ENCODE results near the gene MED7.

Gene MED7

GRCh38 chr5:157137691-157138090 is 5.0 kb downstream of the MED7 start:
- H3K36me3 ChIP-seq (ENCODE audit: insufficient read depth): no peaks in the 10 kb centered on the region
- H3K4me2 ChIP-seq: no peak overlapping the region
- H3K4me1 ChIP-seq (ENCODE audit: low read depth, poor library complexity, severe bottlenecking): no peaks in the 10 kb centered on the region
- no peak overlapping the region for H3K27ac ChIP-seq
- no peaks in the 10 kb centered on the region for H3K27me3 ChIP-seq (ENCODE audit: insufficient read depth, low read depth)
- no peak for TF ChIP-seq CTCF (conservative IDR thresholded peaks at IDR 0.05; ENCODE audit: low read depth, low read length)
- no peaks in the 10 kb centered on the region for H4K20me1 ChIP-seq (ENCODE audit: insufficient read depth)
- peaks cover 11% of the 10 kb centered on the region for H3K79me2 ChIP-seq (ENCODE audit: insufficient read depth, low read depth)
- no peak overlapping the region for H3K4me3 ChIP-seq (IDR thresholded peaks at IDR 0.05; ENCODE audit: insufficient read depth, low read depth, low read length)
- no peak overlapping the region for H3K9ac ChIP-seq
- no peak overlapping the region for H2AFZ ChIP-seq (ENCODE audit: low read depth)

DNA sequence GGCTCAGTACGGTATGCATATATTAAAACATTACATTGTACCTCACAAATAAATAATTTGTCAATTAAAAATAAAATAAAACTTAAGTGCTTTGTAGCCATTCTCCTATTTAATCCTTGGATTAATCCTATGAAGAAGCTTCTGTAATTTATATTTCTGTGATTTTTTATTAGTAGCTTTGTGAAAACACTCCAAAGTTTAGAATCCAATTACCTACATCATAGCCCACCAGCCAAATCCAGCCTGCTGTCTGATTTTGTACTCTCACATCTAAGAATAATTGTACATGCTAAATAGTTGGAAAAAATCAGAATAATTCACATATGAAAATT is 10.4 kb downstream of the MED7 start:
- H3K4me1 ChIP-seq (ENCODE audit: low read depth, poor library complexity, severe bottlenecking): no peaks in the 10 kb centered on the region
- no peak for TF ChIP-seq CTCF (conservative IDR thresholded peaks at IDR 0.05; ENCODE audit: low read depth, low read length)
- no peak overlapping the region for H3K4me2 ChIP-seq

GRCh38 chr5:157130925-157131324 is 11.7 kb downstream of the MED7 start:
- H3K27me3 ChIP-seq (ENCODE audit: insufficient read depth, low read depth): no peaks in the 10 kb centered on the region
- H3K4me2 ChIP-seq: no peak overlapping the region
- no peaks in the 10 kb centered on the region for H3K36me3 ChIP-seq (ENCODE audit: insufficient read depth)
- H3K4me3 ChIP-seq (IDR thresholded peaks at IDR 0.05; ENCODE audit: insufficient read depth, low read depth, low read length): no peak overlapping the region
- no peak overlapping the region for H2AFZ ChIP-seq (ENCODE audit: low read depth)
- no peaks in the 10 kb centered on the region for H4K20me1 ChIP-seq (ENCODE audit: insufficient read depth)
- no peak overlapping the region for H3K9ac ChIP-seq
- H3K27ac ChIP-seq: no peak overlapping the region
- no peaks in the 10 kb centered on the region for H3K79me2 ChIP-seq (ENCODE audit: insufficient read depth, low read depth)
- no peaks in the 10 kb centered on the region for H3K4me1 ChIP-seq (ENCODE audit: low read depth, poor library complexity, severe bottlenecking)
- no peak for TF ChIP-seq CTCF (conservative IDR thresholded peaks at IDR 0.05; ENCODE audit: low read depth, low read length)

More for the DNA sequence above, 10.4 kb downstream of the MED7 start:
- Histone ChIP-seq H3K79me2 (ENCODE audit: insufficient read depth, low read depth) (no peaks in the 10 kb centered on the region), H3K9ac (no peak overlapping the region), H3K36me3 (ENCODE audit: insufficient read depth) (no peaks in the 10 kb centered on the region), H3K27ac (no peak overlapping the region), H3K4me3 (IDR thresholded peaks at IDR 0.05; ENCODE audit: insufficient read depth, low read depth, low read length) (no peak overlapping the region), H4K20me1 (ENCODE audit: insufficient read depth) (no peaks in the 10 kb centered on the region), H3K27me3 (ENCODE audit: insufficient read depth, low read depth) (no peaks in the 10 kb centered on the region), H2AFZ (ENCODE audit: low read depth) (no peak overlapping the region)

- H3K4me1 ChIP-seq (ENCODE audit: low read depth, poor library complexity, severe bottlenecking): no peaks in the 10 kb centered on the region
- no peaks in the 10 kb centered on the region for H3K79me2 ChIP-seq (ENCODE audit: insufficient read depth, low read depth)
- H4K20me1 ChIP-seq (ENCODE audit: insufficient read depth): no peaks in the 10 kb centered on the region
- no peak overlapping the region for H2AFZ ChIP-seq (ENCODE audit: low read depth)
- H3K4me2 ChIP-seq: no peak overlapping the region
- no peak overlapping the region for H3K9ac ChIP-seq
- H3K27ac ChIP-seq: no peak overlapping the region
- H3K27me3 ChIP-seq (ENCODE audit: insufficient read depth, low read depth): no peaks in the 10 kb centered on the region
- no peaks in the 10 kb centered on the region for H3K36me3 ChIP-seq (ENCODE audit: insufficient read depth)
- H3K4me3 ChIP-seq (IDR thresholded peaks at IDR 0.05; ENCODE audit: insufficient read depth, low read depth, low read length): no peak overlapping the region
- TF ChIP-seq CTCF (conservative IDR thresholded peaks at IDR 0.05; ENCODE audit: low read depth, low read length): no peak
Measured at GRCh38 chr5:157121709-157122108, 21.0 kb downstream of the MED7 start.

DNA sequence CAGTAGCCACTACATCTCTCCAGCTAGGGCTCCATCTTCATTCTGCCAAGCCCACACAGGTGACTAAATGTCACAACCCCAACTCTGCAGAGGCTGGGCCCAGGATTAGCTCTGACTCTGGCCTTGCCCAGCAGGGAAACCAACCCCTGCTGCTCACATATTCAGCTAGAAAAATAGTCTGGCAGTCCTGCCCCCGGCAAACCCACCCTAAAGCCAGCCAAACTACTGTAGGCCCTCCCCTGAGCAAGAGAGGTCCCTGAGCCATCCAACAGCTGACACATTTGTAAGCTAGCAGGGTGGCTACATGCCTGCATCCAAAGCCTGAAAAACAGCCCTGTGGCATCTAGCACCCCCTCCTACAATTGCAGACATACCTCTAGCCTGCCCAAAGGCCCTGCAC is 22.6 kb downstream of the MED7 start:
- Histone ChIP-seq H3K79me2 (ENCODE audit: insufficient read depth, low read depth) (no peaks in the 10 kb centered on the region), H3K4me3 (IDR thresholded peaks at IDR 0.05; ENCODE audit: insufficient read depth, low read depth, low read length) (no peak overlapping the region), H2AFZ (ENCODE audit: low read depth) (no peak overlapping the region), H3K4me2 (no peak overlapping the region), H4K20me1 (ENCODE audit: insufficient read depth) (no peaks in the 10 kb centered on the region), H3K9ac (no peak overlapping the region), H3K4me1 (ENCODE audit: low read depth, poor library complexity, severe bottlenecking) (no peaks in the 10 kb centered on the region), H3K36me3 (ENCODE audit: insufficient read depth) (no peaks in the 10 kb centered on the region), H3K27me3 (ENCODE audit: insufficient read depth, low read depth) (no peaks in the 10 kb centered on the region), H3K27ac (no peak overlapping the region)
- no peak for TF ChIP-seq CTCF (conservative IDR thresholded peaks at IDR 0.05; ENCODE audit: low read depth, low read length)

Measured in KMS-11 (cell line).